NB4 (cell line): ENCODE data around the gene GSTP1.

Experiments used
- DNase-seq: peaks from one replicate; pipeline ENCODE4 v3.0.0; 2010; ENCODE audit warnings: low read depth
- H3K4me3 ChIP-seq: one replicate; pipeline ENCODE4 v1.5.1; 2011; ENCODE audit warnings: mild to moderate bottlenecking, low read depth, low read length, moderate library complexity
- CTCF ChIP-seq: IDR thresholded peaks from one replicate; pipeline ENCODE4 v1.5.1; 2012; ENCODE audit warnings: low read depth, low read length
- MAX ChIP-seq: IDR thresholded peaks from 2 replicates; pipeline ENCODE4 v1.6.1; 2011; ENCODE audit warnings: low read depth, low read length
- MYC ChIP-seq: IDR thresholded peaks from 2 replicates; pipeline ENCODE4 v1.6.1; 2011; ENCODE audit warnings: low read depth, low read length
- POLR2A ChIP-seq: IDR thresholded peaks from 2 replicates; pipeline ENCODE4 v1.6.1; 2011; ENCODE audit warnings: mild to moderate bottlenecking; ENCODE audit not compliant: insufficient read length; ENCODE audit errors: extremely low read depth

GSTP1 gene

GRCh38 chr11:67539550-67539949, 44.1 kb upstream of the GSTP1 start:
- no peak for TF ChIP-seq MYC
- no peak overlapping the region for H3K4me3 ChIP-seq
- DNase-seq: peak; percentile 42

GRCh38 chr11:67541198-67541597, 42.4 kb upstream of the GSTP1 start:
- DNase-seq: no peak
- TF ChIP-seq MYC (no peak), CTCF (no peak), POLR2A (no peak), MAX (no peak)
- H3K4me3 ChIP-seq: no peak overlapping the region

- DNase-seq: peak; percentile 55
- TF ChIP-seq CTCF: no peak
- TF ChIP-seq MYC: peak; percentile 38; the same call in 1 of the 2 replicates
- no peak for TF ChIP-seq POLR2A
- peak; percentile 68; the same call in 1 of the 2 replicates for TF ChIP-seq MAX
- no peak overlapping the region for H3K4me3 ChIP-seq
These were observed 41.4 kb upstream of the GSTP1 start for GRCh38 chr11:67542169-67542568.

GRCh38 chr11:67542971-67543370, 40.6 kb upstream of the GSTP1 start:
- H3K4me3 ChIP-seq: no peak overlapping the region
- TF ChIP-seq MYC: no peak
- no peak for TF ChIP-seq MAX
- TF ChIP-seq CTCF: no peak
- no peak for TF ChIP-seq POLR2A
- no peak for DNase-seq

GRCh38 chr11:67543585-67543984, 40.0 kb upstream of the GSTP1 start:
- H3K4me3 ChIP-seq: no peak overlapping the region
- DNase-seq: no peak
- TF ChIP-seq MYC (no peak), POLR2A (no peak), MAX (no peak), CTCF (no peak)

- DNase-seq: no peak
- no peak overlapping the region for H3K4me3 ChIP-seq
- TF ChIP-seq CTCF (no peak), MYC (no peak), MAX (no peak), POLR2A (no peak)
These were observed 38.9 kb upstream of the GSTP1 start for GRCh38 chr11:67544616-67545242.
